ENCODE results near the gene LRRC26. TPM values are rescaled to one million over a fixed set of nuclear protein-coding genes. Genes with fewer than 3 reads are reported as not detected.
A peak's percentile ranks its signal among the peaks of the same experiment; 100 is the strongest.

LRRC26 gene
- total and polyA plus RNA-seq, 4 donors: 0.12 to 5.2 (median 0.57) TPM

GRCh38 chr9:137204731-137205125 is 34.9 kb upstream of the LRRC26 start:
- DNase-seq (no peak), ATAC-seq (ENCODE audit: insufficient read depth, low FRiP score) (no peak)
- peaks cover 3 to 30% (median 28%) of the 10 kb centered on the region in 5 donors for H3K4me1 ChIP-seq (ENCODE audit: control insufficient read depth in 5 of 5, insufficient read depth in 5 of 5, low read length in 5 of 5)
- no peaks in the 10 kb centered on the region for H3K27me3 ChIP-seq (ENCODE audit: control insufficient read depth in 3 of 3, insufficient read depth in 3 of 3, low read length in 2 of 3)
- no peak for TF ChIP-seq CTCF (IDR thresholded peaks at IDR 0.05; ENCODE audit: control extremely low read depth, extremely low read depth)
- H3K27ac ChIP-seq (ENCODE audit: low read depth in 1 of 2, low read length in 1 of 2): peak overlapping the region; percentile 75 to 87
- H3K36me3 ChIP-seq (ENCODE audit: control insufficient read depth in 4 of 4, insufficient read depth in 4 of 4, low read length in 4 of 4): peaks cover 0 to 14% (median 8%) of the 10 kb centered on the region in 4 donors
- H3K9me3 ChIP-seq (ENCODE audit: control insufficient read depth in 4 of 4, insufficient read depth in 3 of 4, low read length in 3 of 4): peaks cover 0 to 2% (median 0%) of the 10 kb centered on the region in 4 donors
- peak overlapping the region; percentile 95 for H3K4me3 ChIP-seq
- H3K9ac ChIP-seq (ENCODE audit: insufficient read depth in 1 of 2, low read length in 2 of 2): peak overlapping the region; percentile 33 to 65
- WGBS, 2 donors: 11 to 18% methylated on average over 21 of the region's 21 CpGs

GRCh38 chr9:137202966-137203365 is 33.1 kb upstream of the LRRC26 start:
- Histone ChIP-seq H3K27ac (ENCODE audit: low read depth in 1 of 2, low read length in 1 of 2) (no peak overlapping the region), H3K36me3 (ENCODE audit: control insufficient read depth in 4 of 4, insufficient read depth in 4 of 4, low read length in 4 of 4) (peaks cover 0 to 8% (median 5%) of the 10 kb centered on the region in 4 donors), H3K9ac (ENCODE audit: insufficient read depth in 1 of 2, low read length in 2 of 2) (no peak overlapping the region), H3K27me3 (ENCODE audit: control insufficient read depth in 3 of 3, insufficient read depth in 3 of 3, low read length in 2 of 3) (no peaks in the 10 kb centered on the region), H3K4me1 (ENCODE audit: control insufficient read depth in 5 of 5, insufficient read depth in 5 of 5, low read length in 5 of 5) (peaks cover 12 to 43% (median 28%) of the 10 kb centered on the region in 5 donors), H3K4me3 (no peak overlapping the region), H3K9me3 (ENCODE audit: control insufficient read depth in 4 of 4, insufficient read depth in 3 of 4, low read length in 3 of 4) (peaks cover 0 to 2% (median 0%) of the 10 kb centered on the region in 4 donors)
- no peak for DNase-seq
- TF ChIP-seq CTCF (IDR thresholded peaks at IDR 0.05; ENCODE audit: control extremely low read depth, extremely low read depth): no peak
- WGBS, 2 donors: 85 to 91% methylated on average over 8 of the region's 8 CpGs
- no peak for ATAC-seq (ENCODE audit: insufficient read depth, low FRiP score)

- no peak for TF ChIP-seq CTCF (IDR thresholded peaks at IDR 0.05; ENCODE audit: control extremely low read depth, extremely low read depth)
- ATAC-seq (ENCODE audit: insufficient read depth, low FRiP score) (no peak), DNase-seq (no peak)
- peak overlapping the region; percentile 78 for H3K4me3 ChIP-seq
- H3K4me1 ChIP-seq (ENCODE audit: control insufficient read depth in 5 of 5, insufficient read depth in 5 of 5, low read length in 5 of 5): peaks cover 10 to 39% (median 23%) of the 10 kb centered on the region in 5 donors
- peaks cover 0 to 2% (median 0%) of the 10 kb centered on the region in 4 donors for H3K9me3 ChIP-seq (ENCODE audit: control insufficient read depth in 4 of 4, insufficient read depth in 3 of 4, low read length in 3 of 4)
- peaks cover 0 to 8% (median 4%) of the 10 kb centered on the region in 4 donors for H3K36me3 ChIP-seq (ENCODE audit: control insufficient read depth in 4 of 4, insufficient read depth in 4 of 4, low read length in 4 of 4)
- no peak overlapping the region for H3K9ac ChIP-seq (ENCODE audit: insufficient read depth in 1 of 2, low read length in 2 of 2)
- no peaks in the 10 kb centered on the region for H3K27me3 ChIP-seq (ENCODE audit: control insufficient read depth in 3 of 3, insufficient read depth in 3 of 3, low read length in 2 of 3)
- H3K27ac ChIP-seq (ENCODE audit: low read depth in 1 of 2, low read length in 1 of 2): peak overlapping the region; percentile 77 to 97
- WGBS, 2 donors: 21 to 22% methylated on average over 23 of the region's 23 CpGs
Measured at GRCh38 chr9:137201205-137201868, 31.5 kb upstream of the LRRC26 start.

All from lung (tissue), 12 donors.